Upper lobe of right lung (tissue), 1 donor: Measurements from ENCODE around the gene NQO2. TPM values are rescaled to one million over a fixed set of nuclear protein-coding genes. Genes with fewer than 3 reads are reported as not detected.
A peak's percentile ranks its signal among the peaks of the same experiment; 100 is the strongest.

ENCODE experiments used
- ATAC-seq: fragments of 200-7000 bp; cut with Tn5 transposase; one replicate; pipeline ENCODE4 v1.9.1; 2020; ENCODE audit warnings: mild to moderate bottlenecking, moderate library complexity
- DNase-seq: peaks from one replicate; pipeline ENCODE4 v3.0.0-alpha.2; 2020
- H3K27ac ChIP-seq: fragments of 200-600 bp; one replicate; pipeline ENCODE4 v1.8.0; 2022
- H3K27me3 ChIP-seq: fragments of 200-600 bp; one replicate; pipeline ENCODE4 v1.8.0; 2022; ENCODE audit warnings: mild to moderate bottlenecking
- H3K36me3 ChIP-seq: fragments of 200-600 bp; one replicate; pipeline ENCODE4 v1.8.0; 2022
- H3K4me1 ChIP-seq: fragments of 200-600 bp; one replicate; pipeline ENCODE4 v1.8.0; 2022
- H3K4me3 ChIP-seq: fragments of 200-600 bp; one replicate; pipeline ENCODE4 v1.8.0; 2022; ENCODE audit warnings: mild to moderate bottlenecking
- H3K9me3 ChIP-seq: fragments of 200-600 bp; one replicate; pipeline ENCODE4 v1.8.0; 2022
- intact Hi-C: fragments of 100-400 bp; cut with DNase I; formaldehyde crosslinking; loops from one replicate; pipeline ENCODE4 v1.11.0; 2022
- total RNA-seq: library from RNA; stranded (reverse); fragmentation: NEBNext Ultra II Directional; extraction: Animal tissue kit (Norgen Biotek cat#: 25700); gene quantifications from one replicate; pipeline ENCODE4 v1.2.1, GENCODE V29; 2021
- TF ChIP-seq, protein P1 (sequence below): fragments of 200-600 bp; IDR thresholded peaks from one replicate; pipeline ENCODE4 v1.8.0; 2022; ENCODE audit warnings: antibody characterized with exemption
- donor health status: DM: no; HTN: yes; CAD: no; lungs with severe emphysema.

NQO2 gene
- total RNA-seq, 1 donor from 2014 or later, result 20.6 TPM

- Histone ChIP-seq H3K27me3 (no peaks in the 10 kb centered on the region), H3K27ac (peak overlapping the region; percentile 43), H3K9me3 (no peaks in the 10 kb centered on the region), H3K4me1 (peaks cover 26% of the 10 kb centered on the region), H3K36me3 (peaks cover 7% of the 10 kb centered on the region), H3K4me3 (no peak overlapping the region)
- intact Hi-C loops, result no loop called here
- DNase-seq (no peak), ATAC-seq (no peak)
- TF ChIP-seq, protein P1, sequence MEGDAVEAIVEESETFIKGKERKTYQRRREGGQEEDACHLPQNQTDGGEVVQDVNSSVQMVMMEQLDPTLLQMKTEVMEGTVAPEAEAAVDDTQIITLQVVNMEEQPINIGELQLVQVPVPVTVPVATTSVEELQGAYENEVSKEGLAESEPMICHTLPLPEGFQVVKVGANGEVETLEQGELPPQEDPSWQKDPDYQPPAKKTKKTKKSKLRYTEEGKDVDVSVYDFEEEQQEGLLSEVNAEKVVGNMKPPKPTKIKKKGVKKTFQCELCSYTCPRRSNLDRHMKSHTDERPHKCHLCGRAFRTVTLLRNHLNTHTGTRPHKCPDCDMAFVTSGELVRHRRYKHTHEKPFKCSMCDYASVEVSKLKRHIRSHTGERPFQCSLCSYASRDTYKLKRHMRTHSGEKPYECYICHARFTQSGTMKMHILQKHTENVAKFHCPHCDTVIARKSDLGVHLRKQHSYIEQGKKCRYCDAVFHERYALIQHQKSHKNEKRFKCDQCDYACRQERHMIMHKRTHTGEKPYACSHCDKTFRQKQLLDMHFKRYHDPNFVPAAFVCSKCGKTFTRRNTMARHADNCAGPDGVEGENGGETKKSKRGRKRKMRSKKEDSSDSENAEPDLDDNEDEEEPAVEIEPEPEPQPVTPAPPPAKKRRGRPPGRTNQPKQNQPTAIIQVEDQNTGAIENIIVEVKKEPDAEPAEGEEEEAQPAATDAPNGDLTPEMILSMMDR, result no peak
Measured at GRCh38 chr6:2966347-2966746, 33.3 kb upstream of the NQO2 start.

- ATAC-seq (no peak), DNase-seq (no peak)
- Histone ChIP-seq H3K9me3 (no peaks in the 10 kb centered on the region), H3K4me3 (no peak overlapping the region), H3K4me1 (peaks cover 10% of the 10 kb centered on the region), H3K36me3 (peaks cover 7% of the 10 kb centered on the region), H3K27me3 (no peaks in the 10 kb centered on the region), H3K27ac (peak overlapping the region; percentile 97)
- intact Hi-C loops, result no loop called here
- TF ChIP-seq, protein P1, result no peak
Measured at GRCh38 chr6:2967936-2968335, 31.8 kb upstream of the NQO2 start.

DNA sequence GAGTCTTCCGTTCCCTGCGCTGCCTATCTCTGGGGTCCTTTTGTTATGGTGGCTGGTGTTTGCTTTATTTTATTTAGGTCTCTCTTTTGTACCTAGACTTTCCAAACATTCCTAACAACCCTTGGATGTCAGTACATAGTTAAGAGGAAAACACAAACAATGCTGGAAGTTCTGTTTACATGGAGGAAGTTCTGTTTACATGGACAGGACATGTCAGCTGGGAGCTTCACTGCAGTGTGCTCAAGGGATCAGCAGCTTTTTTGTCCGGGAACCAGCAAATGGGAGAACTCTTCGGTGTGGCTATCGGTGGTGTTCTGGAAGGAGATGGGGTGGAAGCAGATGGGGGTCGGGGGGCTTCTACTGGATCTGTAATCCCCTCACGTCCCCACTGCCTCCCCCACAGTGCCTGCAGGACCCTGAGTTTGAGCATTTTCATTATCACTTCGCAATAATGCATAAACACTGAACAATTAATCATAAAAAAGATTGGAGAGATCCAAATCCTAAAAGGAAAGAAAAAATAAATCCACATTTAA, 31.0 kb upstream of the NQO2 start:
- peaks cover 7% of the 10 kb centered on the region for H3K36me3 ChIP-seq
- no peaks in the 10 kb centered on the region for H3K9me3 ChIP-seq
- peak overlapping the region; percentile 97 for H3K27ac ChIP-seq
- peaks cover 8% of the 10 kb centered on the region for H3K4me1 ChIP-seq
- no peak for ATAC-seq
- intact Hi-C loops, result no loop called here
- no peaks in the 10 kb centered on the region for H3K27me3 ChIP-seq
- DNase-seq, result no peak
- TF ChIP-seq, protein P1, result no peak
- H3K4me3 ChIP-seq, result peak overlapping the region; percentile 74

DNA sequence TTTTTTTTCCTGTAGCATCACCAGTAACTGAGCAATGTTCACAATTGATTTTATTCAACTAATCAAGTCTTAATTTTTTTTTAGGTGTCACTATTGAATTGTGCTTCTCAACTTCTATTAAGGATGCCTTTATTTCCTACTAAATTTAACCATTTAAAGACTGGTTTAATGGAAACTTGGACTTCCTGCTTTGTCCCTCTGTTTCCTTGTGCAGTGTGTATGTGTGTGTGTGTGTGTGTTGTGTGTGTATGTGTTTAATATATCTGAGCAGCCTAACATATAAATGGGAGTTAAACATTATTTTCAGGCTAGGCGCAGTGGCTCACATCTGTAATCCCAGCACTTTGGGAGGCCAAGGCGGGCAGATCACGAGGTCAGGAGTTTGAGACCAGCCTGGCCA, 30.1 kb upstream of the NQO2 start:
- intact Hi-C loops, result no loop called here
- Histone ChIP-seq H3K4me3 (peak overlapping the region; percentile 74), H3K27ac (peak overlapping the region; percentile 97), H3K27me3 (no peaks in the 10 kb centered on the region), H3K9me3 (no peaks in the 10 kb centered on the region), H3K4me1 (peaks cover 8% of the 10 kb centered on the region), H3K36me3 (peaks cover 7% of the 10 kb centered on the region)
- DNase-seq (no peak), ATAC-seq (no peak)
- TF ChIP-seq, protein P1, result no peak

GRCh38 chr6:2970034-2970685, 29.5 kb upstream of the NQO2 start:
- H3K4me3 ChIP-seq, result peak overlapping the region; percentile 74
- H3K27me3 ChIP-seq, result no peaks in the 10 kb centered on the region
- TF ChIP-seq, protein P1, result no peak
- peaks cover 7% of the 10 kb centered on the region for H3K36me3 ChIP-seq
- intact Hi-C loops, result no loop called here
- ATAC-seq (no peak), DNase-seq (no peak)
- H3K27ac ChIP-seq, result peak overlapping the region; percentile 97
- H3K4me1 ChIP-seq, result peaks cover 8% of the 10 kb centered on the region
- no peaks in the 10 kb centered on the region for H3K9me3 ChIP-seq
